RWPE2 (cell line): ENCODE measurements around the gene KRTAP2-2.

Source experiments
- ATAC-seq: fragments of 200-7000 bp; cut with Tn5 transposase; 3 replicates; pipeline ENCODE4 v1.9.1; 2021; ENCODE audit warnings: low read depth
- DNase-seq: peaks from one replicate; pipeline ENCODE4 v3.0.0-alpha.2; 2020; ENCODE audit warnings: low spot score
- H3K27ac ChIP-seq: fragments of 450-650 bp; 2 replicates; pipeline ENCODE4 v1.5.1; 2017; ENCODE audit warnings: mild to moderate bottlenecking; ENCODE audit not compliant: poor library complexity, severe bottlenecking
- H3K27me3 ChIP-seq: fragments of 250-450 bp; sonication (Bioruptor Pico); 2 replicates; pipeline ENCODE4 v1.5.1; 2021; ENCODE audit warnings: mild to moderate bottlenecking, moderate library complexity; ENCODE audit not compliant: insufficient read depth, poor library complexity, severe bottlenecking
- H3K36me3 ChIP-seq: fragments of 250-450 bp; sonication (Bioruptor Pico); 2 replicates; pipeline ENCODE4 v1.5.1; 2020; ENCODE audit warnings: low read depth, mild to moderate bottlenecking, moderate library complexity
- H3K4me1 ChIP-seq: fragments of 250-450 bp; sonication (Bioruptor Pico); 2 replicates; pipeline ENCODE4 v1.5.1; 2021; ENCODE audit warnings: mild to moderate bottlenecking, moderate library complexity; ENCODE audit not compliant: insufficient read depth, poor library complexity, severe bottlenecking
- H3K4me3 ChIP-seq: fragments of 250-450 bp; sonication (Bioruptor Pico); 2 replicates; pipeline ENCODE4 v1.5.1; 2021; ENCODE audit warnings: mild to moderate bottlenecking, moderate library complexity; ENCODE audit not compliant: severe bottlenecking
- H3K9me3 ChIP-seq: fragments of 250-450 bp; sonication (Bioruptor Pico); 2 replicates; pipeline ENCODE4 v1.5.1; 2021; ENCODE audit warnings: mild to moderate bottlenecking, moderate library complexity; ENCODE audit not compliant: severe bottlenecking
- TF ChIP-seq, protein P1 (sequence below): fragments of 450-650 bp; IDR thresholded peaks from one replicate; pipeline ENCODE4 v1.5.1; 2017; ENCODE audit warnings: mild to moderate bottlenecking, moderate library complexity; ENCODE audit not compliant: poor library complexity, severe bottlenecking

The KRTAP2-2 gene

DNA sequence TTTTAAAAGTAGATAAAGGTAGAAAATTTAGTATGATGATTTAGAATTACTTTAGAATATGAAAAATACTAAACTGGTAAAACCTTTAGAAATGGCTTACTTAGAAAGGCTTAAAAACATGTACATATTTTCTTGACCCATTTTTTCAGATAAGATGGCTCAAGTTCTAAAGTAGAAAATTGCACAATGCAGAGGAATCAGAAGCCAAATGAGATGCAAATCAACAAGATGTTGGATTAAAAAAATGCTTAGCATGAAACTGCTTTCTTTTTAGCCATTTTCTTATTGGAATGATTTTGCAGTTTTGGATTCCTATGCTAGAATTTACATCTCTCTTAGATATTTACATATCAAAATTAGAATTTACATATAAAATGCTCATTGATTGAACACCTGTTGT, 44.6 kb downstream of the KRTAP2-2 start:
- H3K4me1 ChIP-seq, result peaks cover 11% of the 10 kb centered on the region
- ATAC-seq, result no peak
- H3K27ac ChIP-seq, result no peak overlapping the region
- no peaks in the 10 kb centered on the region for H3K9me3 ChIP-seq
- no peaks in the 10 kb centered on the region for H3K36me3 ChIP-seq
- no peaks in the 10 kb centered on the region for H3K27me3 ChIP-seq
- no peak for DNase-seq
- TF ChIP-seq, protein P1, sequence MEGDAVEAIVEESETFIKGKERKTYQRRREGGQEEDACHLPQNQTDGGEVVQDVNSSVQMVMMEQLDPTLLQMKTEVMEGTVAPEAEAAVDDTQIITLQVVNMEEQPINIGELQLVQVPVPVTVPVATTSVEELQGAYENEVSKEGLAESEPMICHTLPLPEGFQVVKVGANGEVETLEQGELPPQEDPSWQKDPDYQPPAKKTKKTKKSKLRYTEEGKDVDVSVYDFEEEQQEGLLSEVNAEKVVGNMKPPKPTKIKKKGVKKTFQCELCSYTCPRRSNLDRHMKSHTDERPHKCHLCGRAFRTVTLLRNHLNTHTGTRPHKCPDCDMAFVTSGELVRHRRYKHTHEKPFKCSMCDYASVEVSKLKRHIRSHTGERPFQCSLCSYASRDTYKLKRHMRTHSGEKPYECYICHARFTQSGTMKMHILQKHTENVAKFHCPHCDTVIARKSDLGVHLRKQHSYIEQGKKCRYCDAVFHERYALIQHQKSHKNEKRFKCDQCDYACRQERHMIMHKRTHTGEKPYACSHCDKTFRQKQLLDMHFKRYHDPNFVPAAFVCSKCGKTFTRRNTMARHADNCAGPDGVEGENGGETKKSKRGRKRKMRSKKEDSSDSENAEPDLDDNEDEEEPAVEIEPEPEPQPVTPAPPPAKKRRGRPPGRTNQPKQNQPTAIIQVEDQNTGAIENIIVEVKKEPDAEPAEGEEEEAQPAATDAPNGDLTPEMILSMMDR, result no peak
- no peak overlapping the region for H3K4me3 ChIP-seq

DNA sequence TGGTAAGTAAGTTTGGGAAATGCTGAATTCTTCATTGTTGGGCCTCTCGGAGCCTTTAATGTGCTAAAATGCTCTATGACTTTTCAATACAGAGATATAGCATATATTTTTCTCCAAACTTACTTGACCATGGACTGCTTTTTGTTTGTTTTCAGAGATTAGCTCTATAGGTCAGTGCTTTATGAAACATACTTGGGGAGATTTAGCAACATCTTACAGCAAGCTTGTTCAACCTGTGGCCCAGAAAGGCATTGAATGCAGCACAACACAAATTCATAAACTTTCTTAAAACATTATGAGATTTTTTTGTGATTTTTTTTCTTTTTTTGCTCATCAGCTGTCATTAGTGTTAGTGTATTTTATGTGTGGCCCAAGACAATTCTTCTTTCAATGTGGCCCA, 45.1 kb downstream of the KRTAP2-2 start:
- ATAC-seq (no peak), DNase-seq (no peak)
- H3K27ac ChIP-seq, result no peak overlapping the region
- H3K36me3 ChIP-seq, result no peaks in the 10 kb centered on the region
- no peak overlapping the region for H3K4me3 ChIP-seq
- H3K9me3 ChIP-seq, result no peaks in the 10 kb centered on the region
- H3K4me1 ChIP-seq, result peaks cover 11% of the 10 kb centered on the region
- no peaks in the 10 kb centered on the region for H3K27me3 ChIP-seq
- TF ChIP-seq, protein P1, result no peak

DNA sequence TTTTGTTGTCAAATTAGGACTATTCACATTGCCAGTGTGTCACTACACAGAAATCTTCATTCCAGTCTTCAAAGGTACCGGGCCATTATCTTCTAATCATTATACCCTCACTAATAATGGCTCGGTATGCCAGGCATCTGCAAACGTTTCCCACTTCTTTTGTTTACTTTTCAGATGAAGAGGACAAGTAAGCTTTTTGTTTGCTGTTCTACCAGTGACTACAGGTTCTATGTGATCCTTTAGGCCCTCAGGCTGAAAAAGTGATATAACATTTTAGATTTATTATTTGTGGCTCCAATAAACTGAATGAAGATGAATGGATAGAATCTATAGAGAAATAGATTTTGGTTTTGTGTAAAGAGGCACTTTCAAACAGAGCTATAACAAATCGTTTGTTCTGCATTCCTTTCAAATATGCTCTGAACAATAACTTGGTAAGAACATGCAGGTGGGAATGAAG, 45.7 kb downstream of the KRTAP2-2 start:
- Histone ChIP-seq H3K36me3 (no peaks in the 10 kb centered on the region), H3K27me3 (no peaks in the 10 kb centered on the region), H3K4me3 (no peak overlapping the region), H3K9me3 (no peaks in the 10 kb centered on the region), H3K27ac (no peak overlapping the region), H3K4me1 (peaks cover 11% of the 10 kb centered on the region)
- DNase-seq (no peak), ATAC-seq (no peak)
- TF ChIP-seq, protein P1, result no peak

DNA sequence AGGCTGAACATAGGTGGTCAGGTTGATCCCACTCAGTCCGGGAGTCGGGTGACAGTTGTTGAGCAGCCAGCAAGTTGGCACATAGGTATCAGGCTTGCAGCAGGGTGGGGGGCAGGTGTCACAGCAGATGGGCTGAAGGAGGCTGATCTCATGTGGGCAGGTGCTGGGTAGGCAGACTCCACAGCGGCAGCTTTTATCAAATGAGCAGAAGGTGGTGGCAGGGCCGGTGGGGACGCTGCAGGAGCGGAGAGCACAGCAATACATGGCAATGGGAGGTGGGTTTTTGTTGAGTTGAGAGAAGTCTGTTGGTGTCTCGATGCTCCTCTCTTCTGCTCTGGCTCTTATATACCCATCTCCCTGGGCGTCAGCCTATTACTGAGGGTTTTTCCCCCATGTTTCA, 46.2 kb downstream of the KRTAP2-2 start, which contains the start of gene KRTAP3-1:
Gene KRTAP3-1, minus strand, starts transcription at position 318 of the 400 bp plus-strand sequence. Its CDS starts 54 bp downstream, at position 264.
- TF ChIP-seq, protein P1, result no peak
- Histone ChIP-seq H3K4me3 (no peak within 1 kb of the TSS), H3K4me1 (peaks cover 14% of the 10 kb centered on the region), H3K9me3 (no peaks in the 10 kb centered on the region), H3K36me3 (no peaks in the 10 kb centered on the region), H3K27me3 (no peaks in the 10 kb centered on the region), H3K27ac (no peak within 1 kb of the TSS)
- DNase-seq (no peak), ATAC-seq (no peak)
